Lower leg skin (tissue), 3 donors: Measurements from ENCODE around the gene IL25.

Experiments used
- CTCF ChIP-seq, 3 donors: fragments of 450-650 bp; IDR thresholded peaks; one replicate each; pipeline ENCODE4 v1.5.1; 2016; ENCODE audit warnings: antibody characterized with exemption in 3 of 3, mild to moderate bottlenecking in 3 of 3, moderate library complexity in 2 of 3
- POLR2A ChIP-seq, 2 donors: fragments of 450-650 bp; IDR thresholded peaks; one replicate each; pipeline ENCODE4 v1.6.1; 2016 to 2017; ENCODE audit warnings: antibody characterized with exemption in 2 of 2, mild to moderate bottlenecking in 1 of 2, moderate library complexity in 1 of 2

GRCh38 chr14:23399136-23399535, 26.5 kb downstream of the IL25 start:
- TF ChIP-seq CTCF (IDR thresholded peaks at IDR 0.05), result no peak
- TF ChIP-seq POLR2A (IDR thresholded peaks at IDR 0.05), result no peak
